Measurements from ENCODE around the gene PRKG1.
"Not testable (repeated sequence)": the region's sequence is repeated elsewhere in the genome, so short reads cannot be mapped to it uniquely, and the experiment has no call there.

The PRKG1 gene

GRCh38 chr10:52019077-52019555 is 944.8 kb downstream of the PRKG1 start:
- no peak for DNase-seq (ENCODE audit: low read depth)

- no peak for DNase-seq (ENCODE audit: low read depth)
Observed at GRCh38 chr10:52019656-52020055, 945.4 kb downstream of the PRKG1 start.

DNA sequence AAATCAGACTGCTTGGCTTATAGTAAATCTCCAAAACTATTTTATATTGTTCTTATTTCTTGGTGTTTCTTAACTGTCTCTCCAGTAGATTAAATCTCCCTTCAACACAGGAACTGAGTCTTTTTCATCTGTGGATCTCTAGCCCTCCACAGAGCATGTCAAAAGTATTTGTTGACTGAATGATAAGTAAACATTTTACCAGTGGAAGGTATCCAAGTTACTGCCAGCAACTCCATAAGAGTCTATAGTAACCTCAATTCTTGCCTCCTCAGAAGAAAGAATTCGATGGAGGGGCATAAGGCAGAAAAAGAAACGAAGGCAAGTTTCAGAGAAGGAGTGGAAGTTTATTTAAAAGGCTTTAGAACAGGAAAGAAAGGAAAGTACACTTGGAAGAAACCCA is 945.9 kb downstream of the PRKG1 start:
- no peak for DNase-seq (ENCODE audit: low read depth)

GRCh38 chr10:52020702-52021101 is 946.4 kb downstream of the PRKG1 start:
- DNase-seq (ENCODE audit: low read depth), result no peak

GRCh38 chr10:52027055-52027705 is 952.9 kb downstream of the PRKG1 start:
- no peak for DNase-seq (ENCODE audit: low read depth)

DNA sequence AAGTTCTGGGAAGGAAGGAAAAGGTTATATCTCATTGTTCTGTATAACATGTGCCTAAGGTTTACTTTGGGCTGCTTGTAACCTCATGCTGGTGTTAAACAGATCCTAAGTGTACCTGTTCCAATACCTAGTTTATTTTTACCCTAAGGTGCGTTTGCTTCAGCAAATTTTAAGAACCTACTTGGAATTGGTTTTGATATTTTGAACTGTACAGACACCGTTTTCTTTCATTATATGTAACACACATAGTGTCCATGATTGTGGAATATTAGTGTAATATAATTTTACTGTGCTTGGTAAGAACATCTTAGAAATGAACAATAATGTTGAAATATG is 954.2 kb downstream of the PRKG1 start:
- DNase-seq (ENCODE audit: low read depth), result no peak

DNA sequence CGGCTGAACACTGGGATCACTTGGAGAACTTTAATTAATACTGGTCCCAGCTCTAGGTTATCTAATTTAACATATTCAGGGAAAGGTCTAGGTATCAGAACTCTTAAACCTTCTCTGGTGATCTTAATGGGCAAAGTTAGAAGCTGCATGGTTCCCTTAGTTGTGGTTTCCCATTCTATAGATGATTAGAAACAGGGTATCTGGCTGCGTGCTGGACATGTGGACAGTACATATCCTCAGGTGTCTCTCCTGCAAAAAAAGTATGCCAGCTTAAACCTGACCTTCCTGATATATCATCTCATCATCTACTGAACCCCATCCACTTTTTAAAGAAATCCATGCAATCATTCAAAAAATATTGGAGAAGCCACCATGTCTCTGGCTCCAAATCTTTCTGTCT is 955.3 kb downstream of the PRKG1 start:
- DNase-seq (ENCODE audit: low read depth), result no peak

DNA sequence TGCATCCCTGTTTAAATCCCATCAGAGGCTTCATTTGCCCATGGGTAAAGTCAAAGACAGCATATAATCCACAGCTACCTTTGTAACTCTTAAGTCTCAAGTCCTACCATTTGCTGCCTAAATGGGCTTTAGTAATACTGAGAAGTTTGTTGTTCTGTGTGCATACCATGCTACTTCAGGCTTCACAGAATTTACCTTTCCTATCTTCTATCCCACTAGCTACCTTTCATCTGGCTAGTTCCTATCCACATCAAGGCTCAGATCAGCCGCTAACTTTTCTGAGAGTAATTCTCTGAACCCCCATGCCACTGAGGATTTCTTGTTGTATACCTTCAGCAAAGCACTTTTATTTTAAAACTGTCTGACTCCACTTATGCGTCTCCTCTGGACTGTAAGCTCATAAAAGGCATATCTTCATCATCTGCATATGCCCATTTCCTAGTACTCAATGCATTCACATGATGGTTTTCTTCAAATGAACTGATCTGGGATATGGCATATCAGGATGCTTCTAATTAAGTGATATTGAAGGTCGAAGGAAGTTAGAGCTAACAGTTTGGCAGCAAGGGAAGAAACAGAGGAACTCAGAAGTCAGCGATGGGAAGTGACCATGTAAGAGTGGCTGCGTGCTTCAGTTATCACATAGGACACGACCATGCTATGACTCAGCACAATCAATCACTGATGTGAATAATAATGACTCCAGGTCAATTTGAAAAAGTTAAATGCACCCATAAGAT is 955.9 kb downstream of the PRKG1 start:
- no peak for DNase-seq (ENCODE audit: low read depth)

- no peak for DNase-seq (ENCODE audit: low read depth)
Observed at GRCh38 chr10:52030975-52031374, 956.7 kb downstream of the PRKG1 start.

DNA sequence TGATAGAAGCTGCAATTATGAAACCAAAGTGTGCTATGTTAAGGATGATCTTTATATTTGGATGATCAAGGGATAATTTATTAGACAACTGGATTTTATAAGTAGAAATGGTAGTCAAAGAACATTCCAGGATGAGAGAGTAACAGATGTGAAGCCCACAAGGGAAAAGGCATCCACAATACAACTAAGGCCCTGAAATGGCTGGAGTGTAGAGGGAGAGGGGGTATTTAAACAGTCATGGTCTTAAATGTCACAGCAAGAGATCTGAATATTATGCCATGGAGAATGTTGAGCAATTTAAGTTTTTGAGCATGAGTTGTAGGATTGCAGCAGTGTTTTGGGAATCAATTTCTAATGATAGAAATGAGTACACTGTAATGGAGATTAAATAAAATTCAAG is 957.5 kb downstream of the PRKG1 start:
- no peak for DNase-seq (ENCODE audit: low read depth)

DNA sequence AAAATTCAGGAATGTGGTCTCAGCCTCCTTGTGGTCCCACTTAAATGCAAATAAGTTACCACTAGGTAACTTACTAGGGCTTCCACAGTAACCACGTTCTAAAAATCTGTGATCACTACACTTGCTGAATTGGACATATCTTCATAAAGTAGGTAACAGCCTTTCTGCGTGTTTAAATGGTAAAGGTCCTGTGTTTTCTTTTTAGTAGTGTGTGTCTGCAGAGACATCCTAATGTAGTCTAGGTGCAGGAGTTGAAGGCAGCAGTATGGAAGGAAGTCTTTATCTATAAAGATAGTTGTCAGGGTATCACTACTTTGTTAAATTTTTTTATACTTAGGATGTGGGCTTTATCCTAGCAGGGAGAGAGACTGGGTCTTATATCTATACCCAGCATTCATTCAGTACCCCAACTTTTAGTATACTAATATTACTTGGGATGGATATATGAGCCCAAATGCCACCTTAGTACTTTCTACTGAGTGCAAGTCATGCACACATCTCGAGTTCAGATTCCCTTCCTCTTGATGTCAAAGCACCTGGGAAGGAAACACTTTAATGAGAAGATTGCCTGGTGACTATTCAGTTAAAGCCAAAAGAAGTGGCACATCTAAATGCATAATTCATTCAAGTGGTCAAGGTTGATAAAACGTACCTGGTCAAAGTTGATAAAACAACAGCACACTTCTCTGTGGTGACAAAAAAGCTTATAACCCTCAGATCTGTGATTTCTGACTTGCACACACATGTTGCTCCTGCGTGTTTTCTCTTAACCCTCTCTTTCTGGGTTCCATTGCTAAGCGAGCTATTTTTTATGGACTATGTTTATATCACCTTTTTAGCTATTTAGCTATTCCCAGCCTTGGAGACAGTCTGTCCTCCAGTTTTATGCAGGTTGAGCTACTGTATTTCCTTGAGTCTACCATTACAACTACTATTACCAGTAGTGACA is 958.7 kb downstream of the PRKG1 start:
- DNase-seq (ENCODE audit: low read depth), result no peak

- not testable (repeated sequence) for DNase-seq (ENCODE audit: low read depth)
Observed at GRCh38 chr10:52039002-52039793, 964.9 kb downstream of the PRKG1 start.

- no peak for DNase-seq (ENCODE audit: low read depth)
Observed at GRCh38 chr10:52040486-52040885, 966.2 kb downstream of the PRKG1 start.

DNA sequence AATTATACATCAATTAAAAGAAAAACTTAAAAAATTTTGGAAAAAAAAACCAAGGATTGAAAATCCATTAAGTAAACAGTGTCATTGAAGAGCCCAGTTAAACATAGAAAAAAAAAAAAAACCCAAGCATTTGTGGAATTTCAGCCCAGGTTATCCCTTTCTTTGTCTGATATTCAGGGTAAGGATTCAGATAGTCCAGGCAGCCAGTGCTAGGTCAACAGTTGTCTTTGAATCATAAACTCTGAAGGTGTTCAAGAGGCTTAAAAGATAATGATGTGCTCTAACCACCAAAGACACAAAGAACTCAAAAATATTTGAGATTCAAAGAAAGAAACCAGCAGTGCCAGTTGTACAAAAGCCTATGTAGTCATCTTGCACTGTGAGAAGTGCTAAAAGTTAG is 969.5 kb downstream of the PRKG1 start:
- DNase-seq (ENCODE audit: low read depth), result no peak

DNA sequence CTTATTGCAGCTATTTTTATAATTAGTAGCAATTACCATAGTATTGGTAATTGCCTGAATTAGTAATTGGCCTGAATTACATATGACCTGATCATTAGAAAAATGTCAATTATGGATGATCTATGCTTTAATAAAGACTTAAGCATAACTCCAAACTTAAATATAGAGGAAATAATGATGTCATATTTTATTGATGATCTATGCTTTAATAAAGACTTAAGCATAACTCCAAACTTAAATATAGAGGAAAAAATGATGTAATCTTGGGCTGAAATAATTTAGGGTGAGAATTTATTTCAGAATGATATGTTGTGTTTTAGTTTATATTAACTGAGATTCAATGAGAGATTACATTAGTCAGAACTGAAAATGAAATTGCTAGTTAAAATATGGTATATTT is 973.8 kb downstream of the PRKG1 start:
- no peak for DNase-seq (ENCODE audit: low read depth)

GRCh38 chr10:52050429-52051047 is 976.3 kb downstream of the PRKG1 start:
- DNase-seq (ENCODE audit: low read depth), result no peak

- no peak for DNase-seq (ENCODE audit: low read depth)
Observed at GRCh38 chr10:52053497-52053896, 979.2 kb downstream of the PRKG1 start.

- no peak for DNase-seq (ENCODE audit: low read depth)
Observed at GRCh38 chr10:52056291-52056690, 982.0 kb downstream of the PRKG1 start.

DNA sequence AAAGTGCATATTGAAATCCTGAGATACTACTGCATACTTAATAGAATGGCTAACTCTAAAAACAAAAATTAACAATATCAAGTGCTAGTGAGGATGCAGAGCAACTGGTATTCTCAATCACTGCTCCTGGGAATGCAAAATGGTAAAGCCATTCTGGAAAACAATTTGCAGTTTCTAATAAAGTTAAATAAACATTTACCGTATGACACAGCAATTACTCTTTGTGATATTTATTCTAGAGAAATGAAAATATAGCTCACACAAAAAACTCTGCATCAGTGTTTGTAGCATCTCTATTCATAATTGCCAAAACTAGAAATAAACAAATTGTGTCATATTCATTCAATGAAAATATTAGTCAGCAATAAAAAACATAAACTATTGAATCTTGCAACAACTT is 984.8 kb downstream of the PRKG1 start:
- no peak for DNase-seq (ENCODE audit: low read depth)

- no peak for DNase-seq (ENCODE audit: low read depth)
Observed at GRCh38 chr10:52063159-52063558, 988.9 kb downstream of the PRKG1 start.

- no peak for DNase-seq (ENCODE audit: low read depth)
Observed at GRCh38 chr10:52064084-52064845, 990.0 kb downstream of the PRKG1 start.
